GM21529 (cell line): ENCODE results near the gene DENND10.
"Not testable (repeated sequence)": the region's sequence is repeated elsewhere in the genome, so short reads cannot be mapped to it uniquely, and the experiment has no call there.

ENCODE experiments used
- ATAC-seq: cut with Tn5 transposase; IDR thresholded peaks from one replicate; pipeline ENCODE4 v1.9.1; 2021; ENCODE audit not compliant: unreplicated experiment

The DENND10 gene

DNA sequence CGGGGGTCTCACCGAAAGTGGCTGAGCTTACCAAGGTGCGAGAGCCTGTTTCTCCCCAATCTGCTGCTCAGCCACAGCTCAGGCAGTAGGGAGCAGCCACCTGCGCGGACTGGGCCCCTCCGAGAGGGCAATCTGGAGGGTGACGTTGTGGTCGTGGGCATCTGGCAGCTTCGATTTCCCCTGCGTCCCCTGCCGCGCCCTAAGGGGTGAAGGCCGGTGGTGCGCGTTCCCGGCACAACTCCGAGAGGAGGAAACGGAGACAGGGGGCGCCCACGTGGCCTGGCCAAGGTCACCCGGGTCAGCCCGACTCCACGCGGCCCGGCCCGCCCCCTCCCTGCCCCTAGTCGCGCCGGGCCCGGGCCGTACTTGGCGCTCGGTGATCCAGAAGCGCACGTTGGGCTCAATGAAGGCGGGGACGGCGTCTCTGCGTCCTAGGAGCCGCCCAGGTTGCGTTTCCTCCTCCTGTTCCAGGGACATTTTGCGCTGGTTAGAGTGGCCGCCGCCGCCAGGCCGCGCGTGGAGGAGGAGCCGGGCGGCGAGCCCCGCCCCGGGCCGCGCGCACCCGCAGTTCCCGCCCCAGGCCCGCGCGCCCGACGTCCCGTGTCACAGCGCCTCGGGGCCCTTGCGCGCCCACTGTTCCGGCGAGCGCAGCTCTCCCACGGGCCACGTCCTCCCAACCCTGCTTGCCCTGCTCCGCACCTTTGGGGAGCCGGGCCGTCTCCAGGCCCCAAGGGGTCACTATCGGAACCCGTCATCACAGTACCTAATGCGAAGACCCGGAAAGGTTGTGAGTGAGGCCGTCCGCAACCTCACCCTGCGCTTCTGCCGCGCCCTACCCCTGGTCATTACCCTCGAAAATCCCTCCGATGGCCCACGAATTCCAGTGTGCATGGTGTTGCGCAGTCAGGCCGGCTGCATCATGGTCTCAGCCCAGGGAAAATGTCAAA, 61.5 kb downstream of the DENND10 start, which contains the start of gene SFXN4:
Gene SFXN4, minus strand, starts transcription at position 544 of the 947 bp plus-strand sequence. Its CDS starts 67 bp downstream, at position 477.
- peak; percentile 89 for ATAC-seq

DNA sequence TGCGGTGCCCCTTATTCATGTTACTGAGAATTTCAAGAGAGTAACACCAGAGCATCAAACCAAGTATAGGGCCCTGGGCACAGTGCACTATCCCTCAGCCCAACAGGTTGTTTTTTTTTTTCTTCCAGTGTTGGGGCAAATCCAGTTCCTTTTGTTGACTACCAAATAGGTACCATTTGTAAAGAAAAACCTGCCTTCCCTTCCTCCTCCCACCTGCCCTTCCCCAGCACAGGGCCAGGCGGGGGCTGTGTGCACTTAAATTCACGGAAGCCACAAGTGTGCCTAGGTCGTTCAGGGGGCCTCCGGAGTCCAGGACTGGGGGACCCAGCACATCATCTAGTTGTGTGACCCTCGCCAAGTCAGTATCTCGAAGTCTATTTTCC, 62.2 kb downstream of the DENND10 start:
- peak; percentile 4 for ATAC-seq

DNA sequence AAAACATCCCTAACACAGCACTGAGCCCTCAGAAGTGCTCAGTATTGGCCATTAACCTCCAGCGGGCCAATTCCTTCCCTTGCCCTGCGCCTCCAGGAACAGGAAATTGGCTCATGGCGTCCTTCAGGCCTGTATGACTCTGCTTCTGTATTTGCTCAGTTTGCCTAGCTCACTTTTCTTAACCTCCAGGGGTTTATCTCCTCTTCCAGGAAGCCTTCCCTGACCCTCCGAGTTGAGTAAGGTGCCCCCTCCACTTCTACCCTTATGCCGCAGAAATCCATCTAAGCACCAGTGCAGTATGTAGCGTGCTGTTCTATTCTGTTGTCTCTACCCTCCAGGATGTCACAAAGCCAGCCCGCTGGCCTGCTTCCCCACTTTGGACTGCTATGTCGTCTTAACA, 62.7 kb downstream of the DENND10 start:
- no peak for ATAC-seq

DNA sequence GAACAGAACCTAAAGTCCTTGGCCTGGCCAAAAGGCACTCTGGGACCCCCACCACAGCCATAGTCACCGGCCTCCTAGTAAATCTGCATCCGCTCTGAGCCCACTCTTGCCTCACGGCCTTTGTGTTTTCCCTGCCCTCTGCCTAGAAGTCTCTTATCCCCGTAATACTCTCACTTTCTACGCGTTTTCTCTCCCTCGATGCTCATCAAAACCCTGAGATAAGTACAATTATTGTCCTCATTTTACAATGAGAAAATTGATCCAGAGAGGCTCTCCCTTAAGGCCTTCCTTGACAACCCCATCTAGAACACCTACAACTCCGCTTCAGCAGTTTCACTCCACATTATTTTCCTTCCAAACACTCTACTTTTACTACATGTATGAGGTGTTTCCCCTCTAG, 63.1 kb downstream of the DENND10 start:
- ATAC-seq = no peak

DNA sequence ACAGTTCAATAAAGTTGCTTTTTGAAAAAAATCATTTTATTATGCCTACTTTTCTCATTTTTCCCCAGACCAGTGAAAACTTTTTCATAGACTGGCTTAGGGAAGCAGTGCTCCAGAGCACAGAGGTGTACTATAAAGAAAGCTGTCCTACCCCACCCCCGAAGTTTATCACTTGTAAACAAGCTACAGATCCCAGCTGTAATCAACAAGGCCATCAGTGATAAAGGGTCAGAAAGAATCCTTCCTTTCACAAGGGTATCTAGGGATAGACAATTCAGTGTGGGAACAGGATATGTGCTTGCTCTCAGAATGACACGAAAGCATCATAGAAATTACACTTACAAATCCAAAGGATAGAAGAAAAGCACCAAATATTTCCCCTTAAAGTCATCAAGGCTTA, 70.2 kb downstream of the DENND10 start:
- ATAC-seq = no peak

DNA sequence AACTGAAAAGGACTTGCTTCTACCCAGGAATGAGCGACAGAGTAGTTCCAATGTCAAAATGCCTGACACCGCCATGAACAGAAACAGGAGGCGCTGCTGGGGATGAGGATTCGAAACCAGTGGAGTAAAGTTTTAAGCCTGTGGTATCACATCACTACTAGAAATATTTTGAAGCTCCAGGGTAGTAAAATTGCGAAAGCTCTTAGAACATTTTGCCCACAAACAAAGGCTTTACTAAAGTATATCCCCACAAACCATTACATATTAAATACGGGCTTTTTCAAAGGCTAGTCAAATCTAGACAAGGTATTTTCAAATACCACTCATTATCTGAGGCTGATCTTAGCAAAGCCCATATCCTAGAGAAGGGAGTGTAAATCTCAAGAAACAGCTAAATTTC, 72.3 kb downstream of the DENND10 start:
- ATAC-seq = no peak

DNA sequence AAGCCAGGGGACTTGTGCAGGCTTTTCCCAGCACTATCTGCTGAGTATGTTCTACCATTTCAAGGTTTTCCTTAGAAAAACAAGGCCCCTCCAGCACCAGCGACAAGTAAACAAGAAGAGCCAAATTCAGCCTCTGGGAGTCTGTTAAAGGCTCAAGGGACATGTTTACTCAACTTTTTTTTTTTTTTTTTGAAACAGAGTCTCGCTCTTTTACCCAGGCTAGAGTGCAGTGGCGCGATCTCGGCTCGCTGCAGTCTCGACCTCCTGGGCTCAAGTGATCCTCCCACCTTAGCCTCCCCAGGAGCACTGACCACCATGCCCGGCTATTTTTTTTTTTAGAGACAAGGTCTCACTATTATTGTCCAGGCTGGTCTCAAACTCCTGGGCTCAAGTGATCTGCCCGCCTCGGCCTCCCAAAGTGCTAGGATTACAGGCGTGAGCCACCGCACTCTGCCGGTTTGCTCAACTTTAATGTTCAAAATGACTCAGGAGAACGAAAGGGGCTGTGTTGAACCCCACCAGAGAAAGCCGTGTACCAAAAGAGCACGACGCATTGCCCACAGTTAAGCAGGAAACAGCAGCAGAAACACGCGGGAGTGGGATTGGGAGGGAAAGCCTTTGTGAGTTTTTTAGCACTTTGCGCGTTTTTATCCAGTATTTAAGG, 73.9 kb downstream of the DENND10 start:
- peak; percentile 24 for ATAC-seq

DNA sequence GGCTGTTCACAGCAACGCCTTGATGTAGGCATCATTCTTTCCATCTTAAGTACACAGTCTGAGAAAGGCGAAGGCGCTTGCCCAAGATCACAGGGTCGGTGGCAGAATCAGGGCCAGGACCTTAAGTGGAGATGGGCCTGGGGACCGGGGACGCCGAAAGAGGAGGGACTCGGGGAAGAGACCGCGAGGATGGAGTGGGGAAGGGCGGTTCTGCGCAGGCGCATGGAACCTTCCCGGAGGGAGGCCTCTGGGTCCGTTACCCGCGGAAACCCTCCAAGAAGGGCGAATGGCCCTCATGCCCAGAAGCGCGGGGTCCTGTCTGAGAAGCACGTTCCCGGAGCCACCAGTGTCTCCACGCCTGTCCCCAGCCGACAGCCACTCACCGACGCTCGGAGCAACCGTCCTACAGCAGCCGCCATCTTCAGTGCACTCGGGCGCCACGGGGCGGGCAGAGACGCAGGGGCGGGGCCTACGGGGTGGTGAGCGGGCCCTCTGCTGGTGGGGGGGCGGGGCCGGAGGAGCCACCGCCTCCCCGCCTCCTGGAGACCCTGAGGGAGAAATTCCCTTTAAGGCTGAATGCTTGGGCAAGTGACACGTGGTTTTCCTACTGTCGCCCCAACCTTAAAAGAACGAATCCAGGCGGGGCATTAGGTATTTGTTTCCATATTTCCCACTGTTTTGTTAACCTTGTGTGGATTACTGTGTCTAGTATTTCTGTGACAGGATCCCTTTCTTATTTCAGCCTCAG, 74.6 kb downstream of the DENND10 start, which contains the start of gene PRDX3:
Gene PRDX3, minus strand, starts transcription at position 441 of the 748 bp plus-strand sequence. Its CDS starts 22 bp downstream, at position 419.
- peak; percentile 91 for ATAC-seq

DNA sequence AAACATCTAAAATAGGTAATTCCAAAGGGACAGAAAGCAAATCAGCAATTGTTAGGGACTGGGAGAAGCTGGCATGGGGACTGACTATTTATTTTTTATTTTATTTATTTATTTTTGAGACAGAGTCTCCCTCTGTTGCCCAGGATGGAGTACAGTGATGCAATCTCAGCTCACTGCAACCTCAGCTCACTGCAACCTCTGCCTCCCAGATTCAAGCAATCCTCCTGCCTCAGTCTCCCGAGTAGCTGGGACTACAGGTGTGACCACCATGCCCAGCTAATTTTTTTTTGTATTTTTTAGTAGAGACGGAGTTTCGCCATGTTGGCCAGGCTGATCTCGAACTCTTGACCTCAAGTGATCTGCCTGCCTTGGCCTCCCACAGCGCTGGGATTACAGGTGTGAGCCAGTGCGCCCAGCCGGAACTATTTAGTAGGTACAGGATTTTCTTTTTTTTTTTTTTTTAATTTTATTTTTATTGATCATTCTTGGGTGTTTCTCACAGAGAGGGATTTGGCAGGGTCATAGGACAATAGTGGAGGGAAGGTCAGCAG, 77.0 kb downstream of the DENND10 start:
- ATAC-seq = not testable (repeated sequence)

DNA sequence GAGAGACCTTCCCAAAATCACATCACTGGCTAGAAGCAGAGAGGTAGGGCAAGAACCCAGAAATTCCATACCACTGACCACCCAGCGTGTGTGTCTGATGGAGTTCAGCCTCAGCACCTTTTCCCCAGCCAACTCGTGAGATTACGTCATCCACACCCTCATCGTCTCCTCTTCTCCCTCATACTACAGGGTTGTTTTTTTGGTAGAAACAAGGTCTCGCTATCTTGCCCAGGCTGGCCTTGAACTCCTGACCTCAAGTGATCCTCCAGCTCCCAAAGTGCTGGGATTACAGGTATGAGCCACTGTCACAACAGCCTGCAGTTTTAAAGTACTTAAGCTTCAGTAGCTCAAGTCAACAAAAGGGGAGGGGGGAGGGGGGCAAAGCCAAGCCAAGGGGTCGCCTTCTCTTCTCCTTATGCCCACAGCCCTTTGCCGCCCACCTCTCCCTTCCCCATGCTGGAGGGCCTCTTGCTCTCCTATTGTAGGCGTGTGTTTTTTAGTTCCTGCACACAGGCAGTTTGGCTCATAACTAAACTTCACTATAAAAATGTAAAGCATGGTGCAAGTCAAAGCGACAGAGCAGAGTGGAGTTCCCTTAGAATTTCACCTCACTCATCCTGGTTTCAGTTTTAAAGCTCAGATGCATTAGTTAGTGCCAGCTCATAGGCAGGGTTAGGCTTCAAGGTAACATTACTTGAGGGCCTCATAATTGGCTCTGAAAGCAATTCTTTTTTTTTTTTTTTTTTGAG, 79.9 kb downstream of the DENND10 start:
- no peak for ATAC-seq
